Measurements from ENCODE around the gene DEDD. TPM values are rescaled to one million over a fixed set of nuclear protein-coding genes. Genes with fewer than 3 reads are reported as not detected.

Gene DEDD, protein sequence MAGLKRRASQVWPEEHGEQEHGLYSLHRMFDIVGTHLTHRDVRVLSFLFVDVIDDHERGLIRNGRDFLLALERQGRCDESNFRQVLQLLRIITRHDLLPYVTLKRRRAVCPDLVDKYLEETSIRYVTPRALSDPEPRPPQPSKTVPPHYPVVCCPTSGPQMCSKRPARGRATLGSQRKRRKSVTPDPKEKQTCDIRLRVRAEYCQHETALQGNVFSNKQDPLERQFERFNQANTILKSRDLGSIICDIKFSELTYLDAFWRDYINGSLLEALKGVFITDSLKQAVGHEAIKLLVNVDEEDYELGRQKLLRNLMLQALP
- 18.7 TPM for total RNA-seq

DNA sequence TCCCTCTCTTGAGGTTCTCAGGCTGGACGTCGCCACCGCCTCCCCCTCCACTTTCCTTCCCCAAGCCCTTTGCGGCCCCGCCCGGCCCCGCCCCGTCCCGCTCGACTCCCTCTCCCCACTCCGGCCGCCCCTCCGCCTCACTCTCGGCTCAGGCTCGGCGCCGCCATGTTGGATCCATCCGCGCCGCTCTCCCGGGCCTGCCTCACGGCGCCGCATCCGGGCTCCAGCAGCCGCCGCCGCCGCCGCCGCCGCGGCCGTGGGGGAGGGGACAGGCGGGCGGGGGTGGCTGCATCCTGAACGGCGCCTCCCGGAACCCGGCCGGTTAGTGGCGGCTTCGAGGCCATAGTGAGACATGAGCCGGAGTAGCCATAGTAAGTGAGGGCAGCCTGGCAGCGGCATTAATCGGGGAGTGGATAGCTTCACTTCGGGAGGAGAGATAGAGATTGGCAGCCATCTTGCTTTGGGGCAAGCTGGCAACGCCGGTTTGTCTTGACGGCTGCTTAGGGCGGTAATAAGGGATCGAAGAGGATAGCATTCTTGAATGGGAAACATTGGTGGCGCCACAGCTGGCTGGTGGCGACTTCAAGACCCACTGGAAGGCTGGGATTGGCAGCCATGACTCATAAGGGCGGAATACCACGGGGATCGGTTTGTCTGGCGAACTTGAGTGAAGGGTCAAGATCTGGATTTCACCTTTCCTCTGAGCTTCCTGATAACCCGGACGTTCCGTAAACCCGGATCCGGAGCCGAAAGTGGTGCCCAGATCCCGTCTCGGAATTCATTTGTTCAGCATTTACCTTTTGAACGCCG, at the start of gene DEDD:
Gene DEDD (minus strand): TSS at position 258 of the 810 bp plus-strand sequence. CDS start 8,205 bp downstream, outside the sequence.
- peak; percentile 97 for DNase-seq

DNA sequence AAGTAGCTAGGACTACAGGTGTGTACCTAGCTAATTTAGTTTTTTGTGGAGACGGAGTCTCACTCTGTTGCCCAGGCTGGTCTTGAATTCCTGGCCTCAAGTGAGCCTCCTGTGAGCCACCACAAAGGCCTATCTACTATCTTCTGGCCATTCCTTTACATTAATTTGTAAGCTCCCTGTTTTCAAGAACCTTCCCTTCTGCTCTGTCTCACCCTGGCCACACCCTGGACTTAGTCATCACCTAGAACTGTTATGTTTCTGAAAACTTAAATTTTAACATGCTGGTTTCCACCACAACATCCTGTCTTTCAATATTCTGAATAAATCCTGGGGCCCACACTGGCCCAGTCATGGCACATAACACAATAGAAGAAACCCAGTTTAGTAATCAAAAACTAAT, 49.7 kb upstream of the DEDD start:
- no peak for DNase-seq

DNA sequence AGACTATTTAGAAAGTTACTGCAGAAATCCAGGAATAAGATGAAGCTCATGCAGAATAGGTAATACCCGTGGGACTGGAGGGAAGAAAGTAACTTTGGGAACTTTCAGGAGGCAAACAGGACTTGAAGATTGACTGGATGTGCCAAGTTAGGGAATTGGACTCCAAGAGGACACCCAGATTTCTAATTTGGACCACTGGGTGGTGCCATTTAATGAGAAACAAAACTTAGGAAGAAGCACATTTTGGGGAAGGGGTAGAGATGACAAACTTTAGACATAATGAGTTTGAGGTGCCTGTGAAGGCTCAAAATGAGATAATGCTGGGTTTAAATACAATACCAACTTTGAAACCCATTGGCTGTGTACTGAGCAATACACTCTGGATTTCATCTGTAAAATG, 48.2 kb upstream of the DEDD start:
- DNase-seq = no peak

DNA sequence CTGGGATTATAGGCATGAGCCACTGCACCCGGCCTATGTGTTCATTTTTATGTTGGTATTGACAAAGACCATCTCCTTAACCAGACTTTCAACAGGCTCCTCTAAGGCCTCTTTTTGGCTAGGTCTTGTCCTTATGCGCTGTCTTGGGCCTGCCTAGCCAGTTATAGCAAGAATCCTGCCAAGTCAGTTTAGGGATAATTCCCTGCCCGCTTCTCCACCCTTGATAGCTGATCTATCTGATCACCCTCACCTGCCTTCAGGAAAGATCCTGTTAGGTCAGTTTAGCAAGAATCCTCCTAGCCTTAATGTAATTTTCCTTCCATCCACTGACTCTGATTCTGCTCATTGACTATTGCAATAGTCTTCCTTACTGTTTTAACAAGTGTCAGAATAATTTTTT, 47.2 kb upstream of the DEDD start:
- no peak for DNase-seq

DNA sequence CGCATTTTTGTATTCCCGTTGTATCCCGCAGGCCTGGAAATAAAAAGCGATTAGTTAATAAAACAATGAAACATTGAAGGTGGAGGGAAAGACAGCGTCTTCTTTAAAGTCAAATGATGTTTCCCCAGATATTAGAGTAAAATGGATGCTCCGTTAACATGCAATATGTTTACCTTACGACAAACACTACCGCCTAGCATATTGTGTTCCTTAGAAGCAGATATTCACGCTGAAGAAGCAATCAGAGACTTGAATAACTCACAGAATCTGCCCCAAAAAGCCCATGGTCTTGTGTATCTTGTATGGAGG, 45.4 kb upstream of the DEDD start:
- DNase-seq = no peak

DNA sequence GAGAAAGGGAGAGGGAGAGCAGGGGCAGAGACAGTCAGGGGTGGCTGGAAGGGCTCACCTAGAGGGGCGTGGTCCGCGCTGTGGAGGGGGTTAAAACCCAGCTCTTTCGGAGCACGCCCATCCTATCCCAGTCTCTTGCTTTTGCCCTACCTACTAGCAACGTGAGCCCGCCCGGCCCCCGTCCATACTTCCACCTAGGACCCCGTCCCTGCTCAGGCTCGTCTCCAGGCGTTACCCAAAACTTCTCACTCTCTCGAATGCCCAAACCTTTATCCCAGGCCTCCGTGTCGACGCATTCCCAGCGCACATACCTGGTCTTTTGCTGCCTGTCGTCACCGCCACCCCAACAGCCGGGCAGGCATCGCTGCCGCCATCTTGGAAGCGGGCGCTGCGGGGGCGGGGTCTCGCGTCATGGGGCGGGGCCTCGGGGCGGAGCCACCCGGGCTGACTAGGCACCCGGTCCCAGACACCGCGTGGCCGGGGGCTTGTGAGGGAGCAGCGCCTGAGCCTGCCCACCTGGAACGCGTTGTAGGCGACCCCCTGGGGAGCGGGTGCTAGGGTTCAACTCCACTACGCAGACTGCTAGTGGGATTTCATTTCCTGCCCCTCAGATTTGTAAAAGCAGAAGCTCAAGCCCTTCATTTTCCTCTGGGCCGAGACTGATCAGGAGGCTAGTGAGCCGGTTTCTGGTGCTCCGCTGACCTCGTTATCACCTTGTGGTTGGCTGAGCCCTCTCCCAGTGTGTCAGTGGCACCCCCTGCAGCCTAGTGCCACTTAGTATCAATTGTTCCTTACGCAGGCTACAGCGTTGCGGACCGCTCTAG, 44.9 kb upstream of the DEDD start, which contains the start of gene B4GALT3:
Gene B4GALT3 (minus strand): TSS at position 396 of the 824 bp plus-strand sequence. CDS start 1,447 bp downstream, outside the sequence.
- DNase-seq = peak; percentile 76

DNA sequence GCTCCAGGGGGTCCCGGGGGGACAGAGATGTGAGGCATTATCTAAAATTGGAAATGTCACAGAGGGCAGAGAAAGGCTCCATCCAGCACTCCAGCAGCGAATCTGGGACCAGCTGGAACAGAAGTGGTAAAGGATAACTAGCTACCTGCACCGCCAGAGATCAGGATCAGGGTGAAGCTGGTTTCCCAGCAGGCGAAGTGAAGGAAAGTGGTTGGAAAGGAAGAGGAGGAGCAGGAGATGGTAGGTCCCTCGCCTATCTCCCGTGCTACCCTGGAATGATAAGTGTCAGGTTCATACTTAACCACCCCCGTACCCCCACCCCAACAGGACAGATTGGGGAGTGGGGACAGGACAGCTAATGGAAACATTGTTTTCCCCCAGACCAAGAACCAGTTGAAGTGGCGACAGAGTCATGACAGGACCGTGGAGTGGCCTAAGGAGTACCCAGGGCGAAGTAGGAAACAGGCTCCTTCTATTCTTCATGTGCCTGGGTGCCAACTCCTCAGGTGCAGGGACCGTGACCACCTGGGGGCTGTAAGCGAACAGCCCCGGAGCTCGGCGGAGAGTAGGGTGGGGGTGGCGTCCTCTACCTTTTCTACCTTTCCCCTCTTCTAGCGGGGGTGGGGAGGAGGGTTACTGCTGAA, 44.1 kb upstream of the DEDD start:
- DNase-seq = no peak

DNA sequence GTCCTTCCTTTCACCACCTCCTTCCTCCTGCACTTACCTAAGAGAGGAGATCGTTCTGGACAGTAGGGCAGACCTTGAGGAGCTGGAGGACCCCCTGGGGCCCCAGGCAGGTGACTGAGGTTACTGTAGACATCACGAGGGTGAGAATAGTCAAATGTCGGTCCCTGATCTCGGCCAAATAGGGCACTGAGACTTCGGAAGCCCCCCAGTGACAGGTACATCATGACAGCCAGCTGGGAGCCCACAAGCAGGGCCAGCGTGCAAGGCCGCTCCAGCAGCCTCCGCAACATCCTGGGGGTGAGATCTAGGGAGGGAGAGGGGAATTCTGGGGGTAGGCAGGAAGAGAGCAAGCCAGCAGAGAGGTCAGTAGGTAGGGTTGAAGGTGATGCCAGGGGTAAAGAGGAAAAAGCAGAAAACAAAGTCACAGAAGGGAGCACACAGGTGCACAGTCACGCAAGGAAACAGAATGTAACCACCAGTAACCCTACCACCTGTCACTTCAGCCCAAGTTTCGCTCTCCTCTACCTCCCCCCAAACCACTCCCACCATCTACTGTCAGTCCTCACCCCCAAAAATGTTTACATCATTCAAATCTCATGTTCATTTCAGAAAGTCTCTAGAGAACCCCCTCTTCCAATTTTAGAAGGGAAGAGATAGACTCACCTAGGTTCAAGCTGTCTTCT, 43.4 kb upstream of the DEDD start:
- DNase-seq = no peak

DNA sequence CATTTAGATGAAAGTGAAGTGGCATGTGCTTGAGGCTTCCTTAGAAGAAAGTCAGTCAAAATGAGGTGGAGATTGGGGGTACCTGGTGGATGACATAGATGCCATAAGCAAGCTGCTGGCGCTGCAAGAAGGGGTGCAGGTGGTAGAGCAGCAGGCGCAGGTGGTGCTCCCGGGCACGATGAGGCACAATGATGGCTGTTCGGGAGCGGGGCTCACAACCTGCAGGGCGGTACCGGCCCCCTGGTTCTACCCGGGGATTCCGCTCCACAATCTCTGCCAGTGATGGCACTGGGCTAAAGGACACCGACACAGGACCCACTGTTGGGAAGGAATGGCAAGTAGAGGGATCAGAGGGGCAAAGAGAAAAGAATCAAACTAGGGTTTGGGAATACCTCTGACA, 42.4 kb upstream of the DEDD start:
- DNase-seq = no peak

DNA sequence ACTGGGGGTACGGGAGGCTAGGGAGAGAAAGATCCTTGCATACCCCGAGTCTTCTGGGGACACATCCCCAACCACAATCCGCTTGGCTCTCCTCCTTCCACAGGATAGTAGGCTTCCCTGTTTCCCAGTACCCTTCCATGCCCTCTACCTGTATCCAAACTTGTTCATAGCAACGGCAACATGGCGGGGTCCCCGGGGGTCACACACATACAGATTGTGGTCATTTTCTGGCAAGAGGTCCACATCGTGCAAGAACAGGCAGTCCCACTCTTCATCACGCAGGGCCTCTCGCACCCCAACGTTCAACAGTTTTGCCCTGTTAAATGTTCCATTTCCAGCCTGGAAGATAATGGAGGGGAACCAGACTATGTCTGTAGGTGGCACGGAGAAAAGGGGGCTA, 41.2 kb upstream of the DEDD start:
- no peak for DNase-seq

DNA sequence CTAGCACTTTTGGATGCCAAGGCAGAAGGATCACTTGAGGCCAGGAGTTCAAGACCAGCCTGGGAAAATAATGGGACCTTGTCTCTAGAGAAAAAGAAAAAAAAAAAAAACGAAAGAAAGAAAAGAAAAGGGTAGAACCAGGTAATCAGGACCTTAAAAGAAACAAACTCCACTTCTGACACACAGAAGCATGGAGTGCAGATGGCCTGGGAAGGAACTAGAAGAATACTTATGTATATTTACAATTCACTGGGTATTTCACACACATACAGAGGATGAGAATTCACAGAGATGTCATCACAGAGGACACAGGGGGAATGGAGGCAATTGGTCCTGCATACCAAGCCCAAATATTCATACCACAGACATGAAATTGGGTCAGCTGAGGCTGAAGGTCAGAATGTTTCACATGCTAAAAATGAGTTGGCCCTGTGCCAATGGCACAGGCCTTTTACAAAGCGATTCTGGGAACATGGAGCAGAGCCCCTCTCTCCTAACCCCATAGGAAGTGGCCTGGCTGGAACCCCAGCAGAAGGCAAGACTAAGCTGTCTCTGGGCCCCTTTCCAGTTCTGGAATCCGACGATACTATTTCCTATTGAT, 40.4 kb upstream of the DEDD start:
- peak; percentile 48 for DNase-seq

DNA sequence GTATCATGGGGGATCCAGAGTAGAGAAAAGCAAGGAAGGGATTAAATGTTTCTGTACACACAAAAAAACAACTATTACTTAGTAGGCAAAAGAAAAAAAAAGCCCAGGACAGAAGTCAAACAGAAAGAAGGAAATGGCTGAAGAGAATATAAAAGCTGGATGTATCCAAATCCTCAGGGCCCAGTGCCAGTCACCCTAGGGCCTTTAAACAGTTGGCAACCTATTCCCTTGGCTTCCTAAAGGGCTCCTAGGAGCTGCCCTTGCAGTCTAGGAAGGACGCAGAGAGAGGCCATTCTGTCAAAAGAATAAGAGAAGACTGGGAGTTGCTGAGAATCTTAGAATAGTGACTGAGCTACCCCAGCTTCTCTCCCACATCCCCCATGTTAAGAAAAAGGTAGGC, 39.9 kb upstream of the DEDD start:
- no peak for DNase-seq

DNA sequence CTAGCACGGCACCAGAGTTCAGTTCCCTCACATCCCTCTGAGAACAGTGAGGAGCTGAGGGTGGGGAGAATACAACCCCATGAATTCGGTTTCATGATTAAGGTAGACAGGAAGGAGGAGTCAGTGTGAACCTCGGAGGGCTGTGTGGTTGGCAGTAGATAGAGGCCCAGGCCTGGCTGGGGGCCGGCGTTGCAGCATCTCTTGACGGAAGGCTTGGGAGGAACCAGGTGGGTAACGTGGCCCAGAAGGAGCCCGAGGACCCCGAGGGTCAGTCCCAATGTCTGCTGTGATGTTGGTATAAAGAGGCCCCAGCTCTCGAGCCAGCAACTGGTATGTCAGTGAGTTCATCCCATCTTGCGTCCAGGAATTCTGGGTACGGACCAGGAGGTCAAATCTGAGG, 39.2 kb upstream of the DEDD start:
- no peak for DNase-seq

DNA sequence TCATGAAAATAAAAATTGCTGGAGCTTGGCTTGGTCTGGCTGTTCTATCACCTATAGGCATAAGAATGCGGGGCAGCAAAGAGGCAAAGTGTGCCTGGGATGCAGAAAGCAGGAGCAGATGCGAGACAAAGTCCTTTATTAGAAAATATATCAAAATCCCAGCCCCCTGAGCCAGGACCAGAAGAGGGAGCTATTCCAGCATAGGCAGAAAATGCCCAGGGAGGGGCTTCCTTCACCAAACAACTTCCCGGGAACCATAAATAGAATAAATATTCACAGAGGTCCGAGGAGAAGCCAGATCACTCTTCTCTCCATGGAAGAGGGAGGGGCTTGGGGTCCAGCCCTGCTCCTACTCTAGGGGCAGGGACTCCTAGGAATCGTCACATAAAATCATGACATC, 38.7 kb upstream of the DEDD start:
- no peak for DNase-seq

DNA sequence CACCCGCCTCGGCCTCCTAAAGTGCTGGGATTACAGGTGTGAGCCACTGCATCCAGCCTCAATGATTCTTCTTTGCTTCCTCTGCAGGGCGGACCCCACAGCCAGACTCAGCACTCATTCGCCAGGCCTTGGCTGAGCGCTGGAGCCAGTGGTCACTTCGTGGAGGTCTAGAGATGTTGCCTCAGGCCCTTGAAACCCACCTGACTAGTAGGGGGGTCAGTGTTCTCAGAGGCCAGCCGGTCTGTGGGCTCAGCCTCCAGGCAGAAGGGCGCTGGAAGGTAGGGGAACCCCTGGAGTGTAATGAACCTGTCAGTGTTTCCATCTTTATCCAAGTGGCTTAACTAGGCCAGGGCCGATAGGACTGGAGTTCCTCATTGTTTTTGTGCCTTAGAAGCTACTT, 36.4 kb upstream of the DEDD start:
- no peak for DNase-seq

DNA sequence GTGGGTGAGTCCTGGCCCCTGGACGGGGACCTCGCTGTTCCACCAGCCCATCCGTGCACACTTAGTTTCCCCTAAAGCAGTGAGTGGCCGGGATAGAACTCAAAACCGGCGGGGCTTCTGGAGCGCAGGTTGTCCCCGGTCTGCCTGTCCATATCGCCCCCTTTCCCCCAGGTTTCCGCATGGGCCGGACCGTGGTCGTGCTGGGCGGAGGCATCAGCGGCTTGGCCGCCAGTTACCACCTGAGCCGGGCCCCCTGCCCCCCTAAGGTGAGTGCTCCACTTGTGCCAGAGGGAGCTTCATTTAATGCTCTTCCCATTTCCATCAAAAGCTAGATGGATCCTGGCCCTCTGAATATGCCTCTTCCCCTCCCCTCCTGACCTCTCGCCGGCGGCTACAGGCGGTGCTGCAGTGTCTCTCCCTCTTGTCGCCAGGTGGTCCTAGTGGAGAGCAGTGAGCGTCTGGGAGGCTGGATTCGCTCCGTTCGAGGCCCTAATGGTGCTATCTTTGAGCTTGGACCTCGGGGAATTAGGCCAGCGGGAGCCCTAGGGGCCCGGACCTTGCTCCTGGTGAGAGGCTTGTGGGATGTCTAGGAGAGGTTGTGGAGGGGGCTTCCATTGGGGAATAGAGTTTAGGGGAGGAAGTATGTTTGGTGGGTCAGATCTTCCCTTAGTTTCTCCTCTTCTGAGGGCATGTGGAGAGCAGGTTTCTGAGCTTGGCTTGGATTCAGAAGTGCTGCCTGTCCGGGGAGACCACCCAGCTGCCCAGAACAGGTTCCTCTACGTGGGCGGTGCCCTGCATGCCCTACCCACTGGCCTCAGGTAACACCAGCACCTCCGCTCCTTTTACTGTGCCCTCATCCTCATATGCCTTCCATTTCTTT, 34.4 kb upstream of the DEDD start:
- DNase-seq = no peak

DNA sequence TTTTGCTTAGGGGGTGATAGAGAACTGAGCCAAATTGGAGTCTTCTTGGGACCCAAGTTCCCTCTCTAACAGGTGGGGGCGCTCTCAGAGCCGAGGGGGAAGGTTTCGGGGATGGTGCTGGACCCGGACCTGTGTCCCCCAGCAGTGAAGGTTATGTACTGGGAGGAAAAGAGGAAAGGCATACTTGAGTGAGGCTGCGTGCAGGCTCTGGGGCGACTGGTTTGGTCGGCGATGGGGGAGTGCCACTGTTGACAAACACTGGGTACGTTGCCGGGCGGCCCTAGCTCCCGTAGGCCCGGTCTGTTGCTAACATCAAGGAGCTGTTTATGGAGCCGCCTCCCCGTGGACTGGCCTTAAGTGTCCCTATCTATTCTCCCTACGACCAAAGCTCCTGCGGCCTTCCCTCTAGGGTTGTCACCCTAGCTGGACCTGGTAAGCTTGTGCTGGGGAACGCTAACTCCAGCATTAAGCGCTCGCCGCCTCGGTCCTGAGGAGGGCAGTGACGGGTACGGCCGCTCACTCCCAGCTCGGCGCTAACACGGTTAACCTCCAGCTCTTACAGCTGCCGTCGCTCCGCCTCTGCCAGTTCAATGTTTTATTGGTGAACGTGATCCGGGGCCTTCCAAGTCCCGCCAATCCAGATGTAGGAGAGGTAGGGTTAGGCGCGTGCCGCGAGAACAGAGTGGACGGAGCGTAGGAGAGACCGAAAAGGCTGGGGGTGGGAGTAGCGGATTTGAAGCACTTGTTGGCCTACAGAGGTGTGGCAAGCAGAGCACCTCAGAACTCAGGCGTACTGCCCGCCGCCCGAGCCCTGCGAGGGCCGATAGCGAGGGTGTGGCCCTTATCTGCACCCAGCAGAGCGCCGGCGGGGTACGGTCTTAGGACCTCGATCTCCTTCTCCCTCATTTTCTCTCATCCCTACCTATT, 33.5 kb upstream of the DEDD start, which contains the start of gene PPOX:
Gene PPOX (plus strand): TSS at position 685 of the 927 bp plus-strand sequence. CDS start 422 bp downstream, outside the sequence.
- DNase-seq = peak; percentile 98

DNA sequence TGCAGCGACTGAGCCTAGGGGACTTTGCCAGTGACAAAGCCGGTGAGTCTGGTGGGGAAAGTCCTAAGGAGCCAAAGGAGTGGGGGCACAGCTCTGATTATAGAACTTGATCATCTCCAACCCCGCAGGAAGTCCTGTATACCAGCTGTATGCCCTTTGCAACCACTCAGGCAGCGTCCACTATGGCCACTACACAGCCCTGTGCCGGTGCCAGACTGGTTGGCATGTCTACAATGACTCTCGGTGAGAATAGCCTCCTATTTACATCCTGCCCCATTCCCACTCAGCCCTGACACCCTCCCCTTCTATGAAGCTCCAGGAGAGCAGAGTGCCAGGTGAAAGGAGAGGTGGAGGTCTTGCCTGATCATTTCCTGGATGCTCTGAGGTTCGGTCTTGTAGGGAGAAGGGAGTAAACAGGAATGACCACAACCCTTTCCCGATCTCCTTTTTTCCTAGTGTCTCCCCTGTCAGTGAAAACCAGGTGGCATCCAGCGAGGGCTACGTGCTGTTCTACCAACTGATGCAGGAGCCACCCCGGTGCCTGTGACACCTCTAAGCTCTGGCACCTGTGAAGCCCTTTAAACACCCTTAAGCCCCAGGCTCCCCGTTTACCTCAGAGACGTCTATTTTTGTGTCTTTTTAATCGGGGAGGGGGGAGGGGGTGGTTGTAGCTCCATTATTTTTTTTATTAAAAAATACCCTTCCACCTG, 32.6 kb upstream of the DEDD start:
- DNase-seq = no peak

Measured in skin of body (tissue), 2 donors.